DND-41 (cell line): ENCODE data around the gene SULT1A1.

Source experiments
- ATAC-seq: fragments of 200-7000 bp; cut with Tn5 transposase; 3 replicates; pipeline ENCODE4 v1.9.1; 2021; ENCODE audit warnings: low read depth; ENCODE audit not compliant: insufficient read depth
- DNase-seq: peaks from one replicate; pipeline ENCODE4 v3.0.0-alpha.2; 2020
- H2AFZ ChIP-seq: 2 replicates; pipeline ENCODE4 v1.6.0; 2012; ENCODE audit warnings: low read depth, low read length
- H3K27ac ChIP-seq: 2 replicates; pipeline ENCODE4 v1.5.1; 2012; ENCODE audit warnings: low read length, inconsistent platforms
- H3K27me3 ChIP-seq: fragments of 200-600 bp; sonication (generic); 2 replicates; pipeline ENCODE4 v1.6.0; 2012; ENCODE audit warnings: low read length, mild to moderate bottlenecking, inconsistent platforms; ENCODE audit not compliant: insufficient read depth, poor library complexity
- H3K36me3 ChIP-seq: 2 replicates; pipeline ENCODE4 v1.5.1; 2012; ENCODE audit warnings: low read length, inconsistent platforms; ENCODE audit not compliant: insufficient read depth
- H3K4me1 ChIP-seq: 2 replicates; pipeline ENCODE4 v1.5.1; 2012; ENCODE audit warnings: mild to moderate bottlenecking, low read length; ENCODE audit not compliant: insufficient read depth
- H3K4me2 ChIP-seq: 2 replicates; pipeline ENCODE4 v1.6.0; 2012; ENCODE audit warnings: mild to moderate bottlenecking, moderate library complexity, low read length, inconsistent platforms; ENCODE audit not compliant: insufficient read depth
- H3K4me3 ChIP-seq, 2 experiments: fragments of 200-600 bp in 1 of 2; shearing (Covaris generic) in 1 of 2; 2 replicates each; pipeline ENCODE4 v1.5.1; 2012 to 2016; ENCODE audit warnings: inconsistent platforms in 2 of 2, low read length in 2 of 2, mild to moderate bottlenecking in 2 of 2, low read depth in 1 of 2, moderate library complexity in 1 of 2
- H3K79me2 ChIP-seq: 2 replicates; pipeline ENCODE4 v1.6.0; 2012; ENCODE audit warnings: low read length, inconsistent platforms; ENCODE audit not compliant: insufficient read depth
- H3K9ac ChIP-seq: 2 replicates; pipeline ENCODE4 v1.6.0; 2012; ENCODE audit warnings: low read depth, mild to moderate bottlenecking, inconsistent platforms, low read length, moderate library complexity
- H3K9me3 ChIP-seq: 2 replicates; pipeline ENCODE4 v1.5.1; 2012; ENCODE audit warnings: low read length, moderate library complexity, mild to moderate bottlenecking, inconsistent platforms; ENCODE audit not compliant: insufficient read depth, severe bottlenecking
- H4K20me1 ChIP-seq: 2 replicates; pipeline ENCODE4 v1.6.0; 2012; ENCODE audit warnings: low read length; ENCODE audit not compliant: insufficient read depth
- EZH2 ChIP-seq: IDR thresholded peaks from 3 replicates; pipeline ENCODE4 v1.6.1; 2012; ENCODE audit warnings: borderline replicate concordance, low read depth, mild to moderate bottlenecking, moderate library complexity, low read length, inconsistent platforms; ENCODE audit not compliant: severe bottlenecking
- TF ChIP-seq, protein P1 (sequence below): IDR thresholded peaks from 2 replicates; pipeline ENCODE4 v1.5.1; 2012; ENCODE audit warnings: borderline replicate concordance, low read length, moderate library complexity, mild to moderate bottlenecking; ENCODE audit not compliant: poor library complexity, severe bottlenecking; ENCODE audit errors: extremely low read depth

Gene SULT1A1

DNA sequence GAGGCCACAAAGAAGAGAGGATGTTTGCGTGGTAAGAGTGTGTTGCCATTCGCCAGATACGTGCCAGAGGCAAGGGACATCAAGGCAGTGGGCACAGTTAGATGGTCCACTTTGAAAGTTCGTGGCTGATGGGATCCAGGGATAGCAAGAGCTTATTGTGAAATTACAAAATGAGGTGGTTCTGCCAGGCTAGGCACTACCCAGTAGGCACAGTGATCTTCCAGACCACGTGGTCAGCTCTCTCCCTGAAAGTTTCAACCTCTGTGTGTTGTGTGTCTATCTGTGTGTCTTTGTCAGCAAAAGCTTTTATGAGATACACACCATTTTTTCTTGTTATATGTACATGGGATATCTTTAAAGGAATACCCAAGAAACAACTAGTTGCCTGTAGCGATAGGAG, 46.6 kb downstream of the SULT1A1 start:
- H3K36me3 ChIP-seq = peaks cover 27% of the 10 kb centered on the region
- no peak for DNase-seq
- TF ChIP-seq, protein P1, sequence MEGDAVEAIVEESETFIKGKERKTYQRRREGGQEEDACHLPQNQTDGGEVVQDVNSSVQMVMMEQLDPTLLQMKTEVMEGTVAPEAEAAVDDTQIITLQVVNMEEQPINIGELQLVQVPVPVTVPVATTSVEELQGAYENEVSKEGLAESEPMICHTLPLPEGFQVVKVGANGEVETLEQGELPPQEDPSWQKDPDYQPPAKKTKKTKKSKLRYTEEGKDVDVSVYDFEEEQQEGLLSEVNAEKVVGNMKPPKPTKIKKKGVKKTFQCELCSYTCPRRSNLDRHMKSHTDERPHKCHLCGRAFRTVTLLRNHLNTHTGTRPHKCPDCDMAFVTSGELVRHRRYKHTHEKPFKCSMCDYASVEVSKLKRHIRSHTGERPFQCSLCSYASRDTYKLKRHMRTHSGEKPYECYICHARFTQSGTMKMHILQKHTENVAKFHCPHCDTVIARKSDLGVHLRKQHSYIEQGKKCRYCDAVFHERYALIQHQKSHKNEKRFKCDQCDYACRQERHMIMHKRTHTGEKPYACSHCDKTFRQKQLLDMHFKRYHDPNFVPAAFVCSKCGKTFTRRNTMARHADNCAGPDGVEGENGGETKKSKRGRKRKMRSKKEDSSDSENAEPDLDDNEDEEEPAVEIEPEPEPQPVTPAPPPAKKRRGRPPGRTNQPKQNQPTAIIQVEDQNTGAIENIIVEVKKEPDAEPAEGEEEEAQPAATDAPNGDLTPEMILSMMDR = no peak
- no peak for TF ChIP-seq EZH2

DNA sequence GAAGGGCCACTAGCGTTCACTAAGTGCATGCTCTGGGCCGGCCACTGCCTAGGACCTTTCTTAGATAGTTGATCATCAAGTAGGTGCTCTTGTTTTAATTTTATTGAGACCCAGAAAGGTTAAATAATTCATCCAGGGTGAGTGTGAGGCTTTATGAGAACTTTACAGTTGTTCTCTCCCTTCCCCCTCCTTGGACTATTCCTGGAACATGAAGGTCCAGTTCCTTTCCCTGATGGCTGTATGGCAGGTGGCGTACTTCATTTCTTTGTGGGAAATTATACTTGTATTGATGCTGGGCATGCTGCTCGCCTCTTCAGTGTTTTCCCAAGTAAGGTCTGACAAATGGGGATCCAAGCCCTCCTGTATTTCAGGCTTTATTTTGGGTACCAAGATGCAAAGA, 47.6 kb downstream of the SULT1A1 start:
- ATAC-seq (no peak), DNase-seq (no peak)
- Histone ChIP-seq H3K27me3 (no peaks in the 10 kb centered on the region), H3K9me3 (peaks cover 5% of the 10 kb centered on the region), H3K9ac (no peak overlapping the region), H3K4me2 (no peak overlapping the region), H3K27ac (no peak overlapping the region), H3K36me3 (peaks cover 37% of the 10 kb centered on the region), H3K79me2 (peaks cover 61% of the 10 kb centered on the region), H4K20me1 (peaks cover 26% of the 10 kb centered on the region; the same call in 1 of the 2 replicates), H3K4me3 (no peak overlapping the region), H2AFZ (no peak overlapping the region), H3K4me1 (no peaks in the 10 kb centered on the region)
- TF ChIP-seq EZH2 = no peak

More for the DNA sequence above, 46.6 kb downstream of the SULT1A1 start:
- H3K27ac ChIP-seq = no peak overlapping the region; the same call in 1 of the 2 replicates
- no peaks in the 10 kb centered on the region for H3K27me3 ChIP-seq
- no peaks in the 10 kb centered on the region for H3K4me1 ChIP-seq
- H3K9ac ChIP-seq = no peak overlapping the region
- no peak for ATAC-seq
- H3K4me2 ChIP-seq = no peak overlapping the region
- no peak overlapping the region for H2AFZ ChIP-seq
- H4K20me1 ChIP-seq = peaks cover 23% of the 10 kb centered on the region; the same call in 1 of the 2 replicates
- H3K4me3 ChIP-seq = no peak overlapping the region
- H3K9me3 ChIP-seq = peaks cover 7% of the 10 kb centered on the region
- peaks cover 60% of the 10 kb centered on the region for H3K79me2 ChIP-seq

DNA sequence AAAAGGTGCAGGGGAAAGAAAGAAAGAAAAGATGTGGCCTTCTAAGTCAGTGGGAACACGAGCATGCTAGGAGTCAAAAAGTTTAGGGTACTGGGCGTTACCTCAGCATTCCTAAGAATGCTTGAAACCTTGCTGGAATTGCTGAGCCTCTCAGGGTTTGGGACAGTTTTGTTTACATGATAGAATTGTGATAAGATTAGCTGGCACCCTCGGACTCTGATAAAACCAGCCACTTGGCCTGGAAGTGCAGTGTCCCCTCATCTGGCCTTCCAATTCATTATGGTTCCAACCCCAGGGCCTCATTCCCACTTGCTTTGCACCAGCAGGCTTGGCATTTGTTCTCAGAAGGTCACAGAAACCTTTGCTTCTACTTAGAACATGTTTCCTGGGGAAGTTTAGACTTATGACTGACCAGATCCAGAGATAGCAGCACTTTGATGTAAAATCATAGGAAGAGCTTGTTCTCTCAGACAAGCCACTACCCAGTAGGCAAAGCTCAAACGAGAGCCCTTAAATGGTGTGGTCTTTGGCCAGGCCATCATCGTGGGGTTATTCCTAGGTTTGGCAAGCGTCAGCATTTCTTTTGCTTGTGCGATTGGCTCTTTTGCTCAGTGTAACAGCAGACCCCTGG, 48.2 kb downstream of the SULT1A1 start:
- DNase-seq = no peak
- H3K4me3 ChIP-seq = no peak overlapping the region
- no peak for ATAC-seq
- H2AFZ ChIP-seq = no peak overlapping the region
- H3K79me2 ChIP-seq = peaks cover 61% of the 10 kb centered on the region
- H3K9me3 ChIP-seq = peaks cover 3% of the 10 kb centered on the region
- H3K36me3 ChIP-seq = peaks cover 42% of the 10 kb centered on the region
- TF ChIP-seq, protein P1 = no peak
- no peak for TF ChIP-seq EZH2
- H3K4me2 ChIP-seq = no peak overlapping the region
- peaks cover 31% of the 10 kb centered on the region; the same call in 1 of the 2 replicates for H4K20me1 ChIP-seq
- H3K27ac ChIP-seq = no peak overlapping the region
- no peaks in the 10 kb centered on the region for H3K4me1 ChIP-seq
- H3K27me3 ChIP-seq = no peaks in the 10 kb centered on the region
- no peak overlapping the region for H3K9ac ChIP-seq

DNA sequence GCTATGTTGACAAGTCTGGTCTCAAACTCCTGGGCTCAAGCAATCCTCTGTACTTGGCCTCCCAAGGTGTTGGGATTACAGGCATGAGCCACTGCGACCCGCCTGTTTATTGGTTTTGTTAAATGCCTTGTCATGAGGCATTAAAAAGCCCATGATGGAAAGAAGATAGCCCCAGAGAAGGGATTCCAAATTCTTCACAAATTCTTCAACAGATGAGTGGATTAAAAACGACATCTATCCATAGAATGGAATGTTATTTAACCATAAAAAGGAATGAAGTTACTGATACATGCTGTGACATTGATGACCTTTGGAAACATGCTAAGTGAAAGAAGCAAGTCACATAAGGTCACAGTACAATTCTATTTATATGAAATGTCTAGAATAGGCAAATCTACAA, 51.4 kb downstream of the SULT1A1 start:
- H3K4me2 ChIP-seq = no peak overlapping the region
- H2AFZ ChIP-seq = no peak overlapping the region
- H3K79me2 ChIP-seq = peaks cover 60% of the 10 kb centered on the region
- peaks cover 14% of the 10 kb centered on the region for H3K4me1 ChIP-seq
- peaks cover 50% of the 10 kb centered on the region for H3K36me3 ChIP-seq
- TF ChIP-seq, protein P1 = no peak
- TF ChIP-seq EZH2 = no peak
- no peaks in the 10 kb centered on the region for H3K27me3 ChIP-seq
- DNase-seq (no peak), ATAC-seq (no peak)
- H3K9ac ChIP-seq = no peak overlapping the region
- H4K20me1 ChIP-seq = peaks cover 34% of the 10 kb centered on the region; the same call in 1 of the 2 replicates
- H3K9me3 ChIP-seq = no peaks in the 10 kb centered on the region
- H3K27ac ChIP-seq = no peak overlapping the region
- H3K4me3 ChIP-seq = no peak overlapping the region
